Colon (tissue), 2 donors: ENCODE results near the gene C12orf56.
"Not testable (repeated sequence)": the region's sequence is repeated elsewhere in the genome, so short reads cannot be mapped to it uniquely, and the experiment has no call there.

ENCODE experiments used
- FAIRE-seq: peaks from 2 replicates; lab custom pipeline; 2012; peaks lifted over from hg19 to GRCh38; lab: Jason Lieb, UNC
- donor health status: control.
- donor health status: control.

Gene C12orf56

DNA sequence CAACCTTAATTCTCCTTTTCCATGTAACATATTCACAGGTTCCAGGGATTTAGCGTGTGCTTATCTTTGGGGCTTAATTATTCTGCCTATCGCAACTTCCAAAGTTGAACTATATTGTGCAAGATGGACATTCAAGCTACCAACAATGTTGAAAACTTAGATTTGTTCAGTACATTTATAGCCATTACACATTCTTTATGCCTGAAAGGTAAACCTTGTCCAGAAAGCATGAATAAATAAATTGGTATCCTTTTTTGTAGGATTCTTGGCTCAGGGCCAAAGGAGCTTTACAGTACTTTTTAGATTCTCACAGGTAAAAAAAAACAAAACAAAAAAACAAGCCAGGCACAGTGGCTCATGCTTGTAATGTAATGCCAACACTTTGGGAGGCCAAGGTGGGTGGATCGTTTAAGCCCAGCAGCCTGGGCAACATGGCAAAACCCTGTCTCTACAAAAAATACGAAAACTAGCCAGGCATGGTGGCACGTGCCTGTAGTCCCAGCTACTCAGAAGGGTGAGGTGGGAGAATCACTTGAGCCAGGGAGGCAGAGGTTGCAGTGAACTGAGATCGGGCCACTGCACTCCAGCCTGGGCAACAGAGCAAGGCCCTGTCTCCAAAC, 3.3 kb downstream of the C12orf56 start:
- no peak for FAIRE-seq

DNA sequence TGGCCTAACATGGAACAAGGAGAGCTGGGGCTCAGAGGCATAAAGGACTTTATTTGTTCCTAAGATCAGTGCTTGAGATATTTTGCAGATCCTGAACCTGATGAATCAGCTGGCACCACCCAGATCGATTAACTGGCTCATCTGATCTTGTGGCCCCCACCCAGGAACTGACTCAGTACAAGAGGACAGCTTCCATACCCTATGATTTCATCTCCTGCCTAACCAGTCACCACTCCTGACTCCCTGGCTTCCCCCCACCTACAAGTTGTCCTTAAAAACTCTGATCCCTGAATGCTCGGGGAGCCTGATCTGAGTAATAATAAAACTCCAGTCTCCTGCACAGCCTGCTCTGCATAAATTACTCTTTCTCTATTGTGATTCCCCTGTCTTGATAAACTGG, 5.1 kb downstream of the C12orf56 start:
- FAIRE-seq = no peak

DNA sequence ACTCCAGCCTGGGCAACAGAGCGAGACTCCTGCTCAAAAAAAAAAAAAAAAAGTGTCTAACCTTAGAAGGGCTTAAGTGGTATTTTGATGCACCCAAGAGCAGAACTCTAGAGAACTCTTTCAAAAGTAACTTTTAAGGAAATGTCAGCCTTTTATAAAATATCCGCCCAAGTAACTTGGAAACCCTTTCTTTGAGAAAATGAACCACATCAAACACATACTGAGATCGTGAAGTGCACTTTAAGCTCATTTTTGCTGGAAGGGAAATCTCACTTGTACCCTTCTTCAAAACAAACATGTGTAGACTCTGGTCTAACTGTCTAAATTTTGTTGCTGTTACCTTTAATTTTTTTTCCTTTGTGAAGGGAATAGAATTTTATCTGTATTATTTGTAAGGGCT, 5.5 kb downstream of the C12orf56 start:
- FAIRE-seq = no peak

DNA sequence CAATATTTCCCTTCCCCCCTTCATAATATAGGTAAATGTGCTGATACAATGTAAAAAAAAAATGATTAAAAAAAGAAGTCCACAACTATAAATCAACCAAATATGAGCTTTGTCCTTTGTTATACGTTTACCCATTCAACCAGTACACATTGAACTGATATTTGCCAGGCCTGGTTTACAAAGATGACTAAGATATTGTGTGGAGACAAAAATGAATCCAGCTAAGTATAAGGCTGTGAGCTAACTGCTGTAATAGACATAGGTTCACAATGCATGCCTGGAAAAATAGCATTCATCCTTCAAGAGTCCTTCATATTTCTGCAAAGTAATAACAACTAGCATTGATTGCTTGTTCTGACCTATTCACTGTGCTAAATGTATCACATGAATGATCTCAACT, 6.9 kb downstream of the C12orf56 start:
- FAIRE-seq = no peak

DNA sequence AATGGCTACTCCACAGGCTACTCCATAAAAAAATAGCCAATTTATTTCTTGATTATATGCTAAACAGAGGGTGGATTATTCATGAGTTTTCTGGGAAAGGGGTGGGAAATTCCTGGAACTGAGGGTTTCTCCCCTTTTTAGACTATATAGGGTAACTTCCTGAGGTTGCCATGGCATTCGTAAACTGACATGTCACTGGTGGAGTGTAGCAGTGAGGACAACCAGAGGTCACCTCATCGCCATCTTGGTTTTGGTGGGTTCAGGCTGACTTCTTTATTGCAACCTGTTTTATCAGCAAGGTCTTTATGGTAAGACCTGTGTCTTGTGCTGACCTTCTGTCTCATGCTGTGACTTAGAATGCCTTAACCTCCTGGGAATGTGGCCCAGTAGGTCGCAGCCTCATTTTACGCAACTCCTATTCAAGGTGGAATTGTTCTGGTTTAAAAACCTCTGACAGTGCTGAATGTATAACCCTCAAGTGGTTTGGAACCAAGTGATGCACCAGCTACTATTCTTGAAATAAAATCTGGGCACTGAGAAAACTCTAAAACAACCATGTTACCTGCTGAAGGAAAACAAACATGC, 27.7 kb downstream of the C12orf56 start:
- no peak for FAIRE-seq

DNA sequence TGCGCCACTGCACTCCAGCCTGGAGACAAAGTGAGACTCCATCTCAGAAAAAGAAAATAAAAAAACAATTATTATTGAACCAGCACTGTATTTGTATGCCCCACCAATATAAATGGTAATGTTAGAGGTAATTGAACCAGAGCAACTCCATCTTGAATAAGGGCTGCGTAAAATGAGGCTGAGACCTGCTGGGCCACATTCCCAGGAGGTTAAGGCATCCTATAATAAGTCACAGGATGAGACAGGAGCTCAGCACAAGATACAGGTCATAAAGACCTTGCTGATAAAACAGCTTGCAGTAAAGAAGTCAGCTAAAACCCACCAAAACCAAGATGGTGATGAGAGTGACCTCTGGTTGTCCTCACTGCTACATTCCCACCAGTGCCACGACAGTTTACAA, 29.4 kb downstream of the C12orf56 start:
- FAIRE-seq = not testable (repeated sequence)

DNA sequence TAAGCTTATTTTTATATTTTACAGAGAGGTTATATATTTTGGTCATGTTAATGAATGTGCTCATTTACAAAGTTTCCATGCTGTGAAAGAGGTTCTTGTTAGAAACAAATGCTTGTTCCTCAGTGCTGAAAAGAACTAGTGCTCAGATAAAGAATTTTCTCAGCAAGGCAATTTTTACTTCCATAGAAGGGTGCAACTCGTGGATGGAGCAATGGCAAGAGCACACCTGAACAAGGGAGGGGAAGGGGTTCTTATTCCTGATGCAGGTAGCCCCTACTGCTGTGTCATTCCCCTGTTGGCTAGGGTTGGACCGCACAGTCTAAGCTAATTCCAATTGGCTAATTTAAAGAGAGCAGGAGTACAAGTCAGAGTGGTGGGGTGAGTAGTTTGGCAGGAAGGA, 34.3 kb downstream of the C12orf56 start:
- not testable (repeated sequence) for FAIRE-seq

DNA sequence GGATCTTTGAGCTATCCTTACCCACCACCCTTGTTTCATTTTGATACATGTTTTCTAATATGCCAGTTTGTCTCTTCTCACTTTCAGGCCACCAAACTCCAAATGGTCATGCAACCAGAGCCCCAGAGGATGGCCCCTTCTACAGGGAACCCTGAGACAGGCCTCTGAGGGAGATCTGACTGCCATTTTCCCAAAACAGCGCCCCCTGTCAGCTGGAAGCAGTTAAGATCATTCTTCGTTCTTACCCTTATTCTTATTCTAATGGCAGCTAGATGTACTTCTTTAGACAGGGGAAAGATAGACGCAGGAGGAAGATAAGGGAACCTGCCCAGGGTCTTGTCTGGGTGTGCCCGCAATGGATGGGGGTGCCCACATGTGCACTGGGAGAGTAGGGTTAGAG, 38.4 kb downstream of the C12orf56 start:
- no peak for FAIRE-seq

DNA sequence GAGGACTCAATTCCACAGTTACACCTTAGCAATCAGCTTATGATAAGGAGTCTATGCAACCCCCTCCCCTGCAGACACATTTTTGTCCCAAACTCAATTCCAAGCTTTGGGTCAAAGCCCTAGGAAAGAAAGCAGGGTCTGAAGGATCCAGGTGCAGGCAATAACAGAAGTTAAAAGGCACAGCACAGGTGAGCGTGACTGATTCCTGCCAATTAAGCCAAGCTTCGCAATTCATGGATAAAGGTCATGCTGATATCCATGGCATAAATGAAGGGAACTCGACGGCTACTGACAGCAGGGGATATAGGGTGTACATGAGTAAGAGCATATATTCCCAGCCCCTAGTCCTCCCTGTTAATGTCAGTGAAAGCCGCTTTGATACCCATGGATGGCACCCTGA, 39.3 kb downstream of the C12orf56 start:
- FAIRE-seq = no peak

DNA sequence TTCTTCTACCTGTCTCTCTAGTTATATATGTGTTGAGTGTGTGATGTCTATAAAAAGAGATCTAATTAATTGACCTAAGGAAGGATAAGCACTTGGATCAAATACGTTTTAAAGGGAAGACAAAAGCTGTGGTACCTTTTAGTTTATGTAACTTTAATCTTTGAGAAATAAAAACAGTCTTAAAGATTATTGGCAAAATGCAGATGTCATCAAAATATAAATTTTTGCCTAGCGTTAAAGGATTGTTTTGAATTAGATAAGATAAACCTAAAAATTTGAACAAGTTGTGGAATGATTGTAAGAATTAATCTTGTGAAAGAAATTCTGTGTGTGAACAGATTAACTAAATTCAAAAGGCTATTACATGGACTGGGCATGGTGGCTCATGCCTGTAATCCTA, 42.9 kb downstream of the C12orf56 start:
- FAIRE-seq = no peak

DNA sequence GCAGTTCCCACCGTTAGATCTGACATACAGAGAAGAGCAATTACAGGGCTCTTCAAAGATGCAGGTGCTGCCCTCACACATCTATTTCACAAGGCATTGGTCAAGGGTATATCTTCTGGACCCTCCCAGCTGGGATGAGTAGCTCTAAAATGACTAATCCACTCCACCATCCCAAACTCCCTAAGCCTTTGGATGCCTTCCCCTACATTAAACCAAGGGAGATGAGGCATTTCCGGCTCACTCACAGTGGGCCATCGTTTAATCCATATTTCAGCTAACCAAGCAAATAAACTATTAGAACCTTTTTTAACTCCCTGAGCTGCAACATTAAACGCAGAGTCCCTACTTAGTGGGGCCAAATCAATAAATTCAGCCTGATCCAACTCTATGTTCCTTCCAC, 45.9 kb downstream of the C12orf56 start:
- not testable (repeated sequence) for FAIRE-seq

DNA sequence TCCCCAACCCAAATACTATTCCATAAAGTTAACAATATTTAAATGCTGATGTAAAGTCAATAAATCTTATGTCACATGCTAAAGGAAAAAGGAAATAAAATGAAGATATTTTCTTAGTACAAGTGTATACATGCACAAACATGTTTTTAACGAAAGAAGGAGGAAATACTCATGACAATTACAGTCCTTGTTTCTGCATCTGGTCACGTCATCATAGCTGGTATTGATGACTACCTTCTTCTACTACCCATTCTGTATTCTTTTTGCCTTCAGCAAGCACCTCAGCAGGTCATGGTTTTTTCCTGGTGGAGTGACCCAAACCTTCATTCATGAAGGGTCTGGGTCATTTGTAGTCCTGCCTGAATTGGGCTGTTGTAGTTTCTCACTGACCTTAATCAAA, 50.0 kb downstream of the C12orf56 start:
- not testable (repeated sequence) for FAIRE-seq

DNA sequence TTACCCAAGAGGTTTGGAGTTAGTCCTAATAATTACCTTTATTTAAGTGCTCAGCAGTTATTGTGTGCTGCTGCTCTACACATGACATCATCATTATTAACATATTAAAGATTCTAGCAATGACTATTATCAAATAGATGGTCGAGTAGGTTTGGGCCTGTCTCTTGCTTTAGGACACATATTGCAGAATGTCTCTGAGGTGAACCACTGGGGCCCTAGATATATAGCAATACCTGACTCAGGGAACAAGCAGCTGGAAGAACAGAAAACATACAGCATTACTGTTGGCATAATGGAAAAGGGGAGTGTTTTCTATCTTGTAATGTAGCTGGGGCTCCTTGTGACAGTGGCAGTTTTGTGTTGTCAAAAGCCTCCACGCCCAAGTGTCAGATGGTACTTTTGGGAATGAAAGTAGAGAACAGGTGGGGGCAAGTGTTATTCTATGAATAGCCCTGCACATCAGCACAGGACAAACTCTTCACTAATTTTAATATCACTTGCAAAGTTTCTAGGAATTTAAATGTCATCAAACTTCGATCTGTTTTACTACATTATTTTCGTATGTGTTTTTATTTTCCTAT, 54.6 kb downstream of the C12orf56 start:
- no peak for FAIRE-seq

DNA sequence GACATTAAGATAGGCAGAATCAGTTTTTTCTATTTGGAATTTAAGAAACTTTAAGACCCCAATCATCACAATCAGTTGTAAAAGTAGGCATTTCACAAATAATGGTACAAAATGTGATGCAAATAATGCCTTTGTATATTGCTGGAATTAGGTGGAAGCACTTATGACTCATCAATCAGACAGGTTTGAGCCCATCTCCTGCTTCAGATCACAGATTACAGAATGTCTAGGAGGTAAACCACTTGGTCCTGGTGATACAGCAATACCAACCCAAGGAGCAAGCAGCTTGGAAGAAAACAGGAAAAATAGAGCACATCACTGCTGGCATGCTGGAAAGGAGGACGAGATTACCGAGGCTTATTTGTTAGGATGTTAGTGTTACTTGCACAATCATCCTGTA, 57.6 kb downstream of the C12orf56 start:
- no peak for FAIRE-seq

DNA sequence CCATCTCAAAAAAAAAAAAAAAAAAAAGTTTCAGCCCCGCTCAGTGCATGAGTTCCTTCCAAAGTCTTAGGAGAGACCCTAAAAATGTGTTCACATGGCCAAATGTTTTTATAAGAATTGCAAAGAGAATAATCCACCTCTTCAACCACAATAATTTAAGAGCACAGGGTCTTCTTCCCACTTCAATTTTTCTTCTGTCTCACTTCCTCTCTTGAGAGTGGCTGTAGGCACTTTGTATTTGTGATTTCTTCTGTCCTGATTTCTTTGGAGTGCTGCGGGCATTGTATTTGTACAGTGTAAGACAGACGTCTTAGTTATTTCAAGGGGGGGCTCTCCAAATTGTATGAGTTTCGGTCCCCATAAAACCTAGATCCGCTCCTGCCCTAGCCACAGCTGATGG, 58.3 kb downstream of the C12orf56 start:
- no peak for FAIRE-seq

DNA sequence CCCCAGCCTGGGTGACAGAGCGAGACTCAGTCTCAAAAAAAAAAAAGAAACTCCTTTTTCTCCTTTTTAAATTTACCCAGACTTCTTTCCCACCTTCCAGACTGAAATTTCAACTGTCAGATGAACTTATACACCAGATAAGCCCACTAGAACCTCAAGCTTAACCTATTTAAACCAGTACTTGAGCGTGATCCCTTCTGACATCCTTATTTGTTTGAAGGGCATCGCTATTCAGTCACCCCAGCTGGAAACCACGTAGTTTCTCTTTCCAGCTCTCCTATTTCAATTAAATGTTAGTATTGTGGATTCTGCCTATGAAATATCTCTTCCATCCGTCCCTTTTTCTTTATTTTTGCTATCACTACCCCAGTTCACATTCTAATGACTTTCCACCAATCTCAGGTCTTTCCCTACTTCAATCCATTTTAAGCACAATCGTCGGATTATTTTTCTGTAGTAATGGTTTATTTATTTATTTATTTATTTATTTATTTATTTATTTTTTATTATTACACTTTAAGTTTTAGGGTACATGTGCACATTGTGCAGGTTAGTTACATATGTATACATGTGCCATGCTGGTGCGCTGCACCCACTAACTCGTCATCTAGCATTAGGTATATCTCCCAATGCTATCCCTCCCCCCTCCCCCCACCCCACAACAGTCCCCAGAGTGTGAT, 61.4 kb downstream of the C12orf56 start:
- FAIRE-seq = not testable (repeated sequence)

DNA sequence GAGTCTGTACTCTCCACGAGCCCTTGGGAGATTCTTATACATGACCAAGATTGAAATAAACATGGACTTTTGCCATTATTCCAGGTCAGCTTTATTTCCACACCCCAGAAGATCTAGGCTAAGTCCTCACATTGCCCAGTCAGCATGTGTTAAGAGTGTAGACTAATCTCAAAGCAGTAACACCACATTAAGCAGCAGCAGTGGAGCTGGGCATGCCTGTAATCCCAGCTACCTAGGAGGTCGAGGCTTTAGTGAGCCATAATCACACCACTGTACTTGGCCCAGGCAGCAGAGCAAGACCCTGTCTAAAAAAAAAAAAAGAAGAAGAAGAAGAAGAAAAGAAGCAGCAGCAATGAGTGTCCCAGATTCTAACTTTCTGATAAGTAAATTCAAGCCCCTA, 65.5 kb downstream of the C12orf56 start:
- no peak for FAIRE-seq

DNA sequence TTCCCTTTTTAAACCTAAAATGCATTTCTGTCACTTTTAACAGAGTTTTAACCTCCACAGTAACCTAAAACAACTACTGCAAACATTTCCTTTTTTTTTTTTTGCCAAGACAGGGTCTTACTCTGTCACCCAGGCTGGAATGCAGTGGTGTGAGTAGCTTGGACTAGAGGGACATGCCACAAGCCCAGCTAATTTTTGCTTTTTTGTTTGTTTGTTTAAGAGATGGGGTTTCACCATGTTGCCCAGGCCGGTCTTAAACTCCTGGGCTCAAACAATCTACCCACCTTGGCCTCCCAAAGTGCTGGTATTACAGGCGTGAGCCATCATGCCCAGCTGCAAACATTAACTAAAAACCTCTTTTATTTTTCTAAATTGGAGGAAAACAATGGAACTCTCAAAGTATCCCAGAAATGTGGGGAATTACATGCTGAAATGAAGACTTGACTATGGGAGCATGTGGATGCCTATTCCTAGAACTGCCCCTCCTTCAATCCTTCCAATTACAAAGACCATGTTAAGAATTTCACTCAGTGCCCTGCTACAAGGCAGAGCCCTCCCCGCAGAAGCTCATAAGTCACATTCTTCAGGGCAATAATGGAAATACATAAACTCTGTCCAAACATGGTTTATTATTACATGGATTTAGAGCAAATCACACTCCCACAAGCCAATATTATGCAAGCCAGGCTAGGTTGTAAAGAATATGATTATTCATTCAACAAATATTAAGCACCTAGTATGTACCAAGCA, 66.9 kb downstream of the C12orf56 start:
- no peak for FAIRE-seq

DNA sequence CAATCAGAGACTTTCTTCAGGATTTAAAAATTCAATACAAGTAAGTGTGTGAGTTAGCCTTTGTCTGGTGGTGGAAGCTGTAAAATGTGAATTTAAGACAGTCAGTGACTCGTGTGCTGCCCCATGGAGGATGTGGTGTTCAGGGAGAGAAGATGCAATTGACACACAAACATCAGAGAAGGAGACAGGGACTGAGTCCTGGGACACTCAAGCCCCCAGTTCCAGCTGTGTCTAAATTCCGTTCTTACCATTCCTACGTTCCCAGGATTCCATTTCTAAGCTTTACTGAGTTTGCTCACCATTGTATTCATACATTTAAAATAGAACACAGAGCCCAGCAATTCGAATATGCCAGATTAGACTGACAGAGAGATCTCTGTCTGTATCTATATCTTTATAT, 67.6 kb downstream of the C12orf56 start:
- FAIRE-seq = no peak

DNA sequence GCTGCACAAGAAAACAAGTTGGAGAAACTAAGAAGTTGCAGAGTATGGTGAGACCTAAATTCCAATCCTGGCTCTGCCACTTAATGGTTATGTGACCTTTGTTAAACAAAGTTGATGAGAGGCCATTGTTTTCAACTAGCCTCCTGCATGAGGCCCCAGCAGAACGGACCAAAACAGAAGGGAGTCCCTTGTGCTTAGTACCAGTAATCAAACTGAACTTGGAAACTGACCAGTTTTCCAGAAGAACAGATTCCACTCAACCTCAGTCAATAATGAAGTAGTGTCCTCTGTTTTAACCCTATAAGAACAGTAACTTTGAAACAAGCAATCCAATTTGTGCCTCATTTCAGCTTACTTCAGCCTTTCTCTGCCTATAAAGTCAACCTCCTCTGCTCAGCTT, 69.9 kb downstream of the C12orf56 start:
- FAIRE-seq = no peak

DNA sequence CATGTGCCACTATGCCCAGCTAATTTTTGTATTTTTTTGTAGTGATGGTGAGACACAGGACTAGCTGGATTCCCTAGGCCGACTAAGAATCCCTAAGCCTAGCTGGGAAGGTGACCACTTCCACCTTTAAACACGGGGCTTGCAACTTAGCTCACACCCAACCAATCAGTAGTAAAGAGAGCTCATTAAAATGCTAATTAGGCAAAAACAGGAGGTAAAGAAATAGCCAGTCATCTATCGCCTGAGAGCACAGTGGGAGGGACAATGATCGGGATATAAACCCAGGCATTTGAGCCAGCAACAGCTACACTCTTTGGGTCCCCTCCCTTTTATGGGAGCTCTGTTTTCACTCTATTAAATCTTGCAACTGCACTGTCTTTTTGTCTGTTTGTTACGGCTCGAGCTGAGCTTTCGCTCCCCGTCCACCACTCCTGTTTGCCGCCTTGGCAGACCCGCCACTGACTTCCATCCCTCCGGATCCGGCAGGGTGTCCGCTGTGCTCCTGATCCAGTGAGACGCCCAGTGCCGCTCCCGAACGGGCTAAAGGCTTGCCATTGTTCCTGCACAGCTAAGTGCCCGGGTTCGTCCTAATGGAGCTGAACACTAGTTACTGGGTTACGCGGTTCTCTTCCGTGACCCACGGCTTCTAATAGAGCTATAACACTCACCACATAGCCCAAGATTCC, 70.9 kb downstream of the C12orf56 start:
- FAIRE-seq = not testable (repeated sequence)

DNA sequence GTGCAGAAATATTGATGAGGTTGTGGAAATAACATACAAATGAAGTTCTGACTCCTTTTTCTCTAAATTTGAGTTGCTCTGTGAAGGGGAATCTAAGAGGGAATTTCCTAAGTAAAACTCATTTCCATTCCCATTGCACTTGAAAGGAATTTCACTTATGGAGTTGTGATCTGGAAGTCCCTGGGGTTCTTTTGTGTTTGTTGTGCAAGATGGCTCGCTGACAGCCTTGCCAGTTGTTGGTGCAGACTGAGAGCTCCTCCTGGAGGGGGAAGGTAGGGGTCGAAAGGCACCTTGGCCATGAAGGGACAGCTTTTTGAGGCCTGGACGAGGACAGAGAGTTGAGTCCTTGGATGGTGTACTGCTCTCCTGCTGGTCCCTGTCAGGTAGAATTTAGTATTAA, 72.0 kb downstream of the C12orf56 start:
- no peak for FAIRE-seq
